Smooth muscle cell (in vitro differentiated cells): ENCODE results near the gene LRP1. TPM values are rescaled to one million over a fixed set of nuclear protein-coding genes. Genes with fewer than 3 reads are reported as not detected.

Experiments used
- DNase-seq: peaks from one replicate; lab custom pipeline; 2025; ENCODE audit not compliant: unreplicated experiment; lab: John Stamatoyannopoulos, UW
- H2AFZ ChIP-seq: fragments of 200-600 bp; sonication (generic); 2 replicates; pipeline ENCODE4 v1.6.0; 2016; ENCODE audit warnings: antibody characterized with exemption, low read depth, mild to moderate bottlenecking
- H3F3A ChIP-seq: fragments of 200-600 bp; sonication (generic); 2 replicates; pipeline ENCODE4 v1.6.0; 2017; ENCODE audit warnings: antibody characterized with exemption, low read depth
- H3K27ac ChIP-seq: fragments of 200-600 bp; sonication (generic); 2 replicates; pipeline ENCODE4 v1.5.1; 2016; ENCODE audit warnings: low read depth, mild to moderate bottlenecking
- H3K27me3 ChIP-seq: fragments of 200-600 bp; sonication (generic); 2 replicates; pipeline ENCODE4 v1.6.1; 2016; ENCODE audit warnings: low read depth, mild to moderate bottlenecking
- H3K36me3 ChIP-seq: fragments of 200-600 bp; sonication (generic); 2 replicates; pipeline ENCODE4 v1.5.1; 2016; ENCODE audit warnings: low read depth
- H3K4me1 ChIP-seq: fragments of 200-600 bp; sonication (generic); 2 replicates; pipeline ENCODE4 v1.5.1; 2016; ENCODE audit warnings: low read depth
- H3K4me2 ChIP-seq: fragments of 200-600 bp; sonication (generic); 2 replicates; pipeline ENCODE4 v1.6.0; 2016; ENCODE audit warnings: mild to moderate bottlenecking
- H3K4me3 ChIP-seq: fragments of 200-600 bp; sonication (generic); 2 replicates; pipeline ENCODE4 v1.5.1; 2016; ENCODE audit warnings: mild to moderate bottlenecking
- H3K79me2 ChIP-seq: fragments of 200-600 bp; sonication (generic); 2 replicates; pipeline ENCODE4 v1.6.0; 2016; ENCODE audit warnings: low read depth, mild to moderate bottlenecking
- H3K9ac ChIP-seq: fragments of 200-600 bp; sonication (generic); 2 replicates; pipeline ENCODE4 v1.6.0; 2016; ENCODE audit warnings: low read depth
- H3K9me3 ChIP-seq: fragments of 200-600 bp; sonication (generic); replicated peaks from 2 replicates; pipeline ENCODE4 v1.5.1; 2016; ENCODE audit warnings: low read depth
- H4K20me1 ChIP-seq: fragments of 200-600 bp; sonication (generic); 2 replicates; pipeline ENCODE4 v1.6.0; 2016; ENCODE audit warnings: low read depth
- CTCF ChIP-seq: fragments of 200-600 bp; sonication (generic); IDR thresholded peaks from 2 replicates; pipeline ENCODE4 v1.5.1; 2017; ENCODE audit warnings: borderline replicate concordance, mild to moderate bottlenecking, antibody characterized with exemption; ENCODE audit not compliant: insufficient read depth, poor library complexity, severe bottlenecking
- WGBS: methylation state at CpG from one replicate; pipeline ENCODE4 v1.1.7; 2016; ENCODE audit warnings: low lambda C conversion rate; 5-methylcytosine and 5-hydroxymethylcytosine counted together
- polyA plus RNA-seq: library from polyadenylated mRNA; unstranded; fragments of >200 nt; fragmentation: Nextera tagmentation; extraction: Ambion mirVana; gene quantifications from 2 replicates; pipeline ENCODE4 v1.2.1, GENCODE V29; 2016
- total RNA-seq: library from RNA; depleted of rRNA; stranded (reverse); fragments of >200 nt; gene quantifications from 2 replicates; pipeline ENCODE4 v1.2.3, GENCODE V29; 2014

Gene LRP1
- total and polyA plus RNA-seq, 2 experiments from 2014 or later: 75.3 to 95.4 TPM

GRCh38 chr12:57204454-57204853, 76.2 kb downstream of the LRP1 start:
- TF ChIP-seq CTCF: no peak
- H3K27ac ChIP-seq: no peak overlapping the region
- H3K36me3 ChIP-seq: no peaks in the 10 kb centered on the region
- no peak overlapping the region for H3K9ac ChIP-seq
- peaks cover 21% of the 10 kb centered on the region for H4K20me1 ChIP-seq
- H3K9me3 ChIP-seq: no peaks in the 10 kb centered on the region
- H3K79me2 ChIP-seq: no peaks in the 10 kb centered on the region
- no peak for DNase-seq
- WGBS: 98% methylated on average over 19 of the region's 19 CpGs
- no peak overlapping the region for H3K4me2 ChIP-seq
- no peaks in the 10 kb centered on the region for H3F3A ChIP-seq
- H3K4me3 ChIP-seq: no peak overlapping the region
- H3K4me1 ChIP-seq: no peaks in the 10 kb centered on the region
- H3K27me3 ChIP-seq: no peaks in the 10 kb centered on the region
- H2AFZ ChIP-seq: no peak overlapping the region

GRCh38 chr12:57205186-57205585, 76.9 kb downstream of the LRP1 start:
- Histone ChIP-seq H3K27ac (no peak overlapping the region), H3K36me3 (no peaks in the 10 kb centered on the region), H3K4me3 (no peak overlapping the region), H3F3A (no peaks in the 10 kb centered on the region), H4K20me1 (peaks cover 27% of the 10 kb centered on the region), H3K9ac (no peak overlapping the region), H3K9me3 (no peaks in the 10 kb centered on the region), H3K79me2 (no peaks in the 10 kb centered on the region), H3K4me1 (no peaks in the 10 kb centered on the region), H2AFZ (no peak overlapping the region), H3K27me3 (no peaks in the 10 kb centered on the region), H3K4me2 (no peak overlapping the region)
- DNase-seq: no peak
- no peak for TF ChIP-seq CTCF
- WGBS: 97% methylated on average over 20 of the region's 26 CpGs

GRCh38 chr12:57205931-57206330, 77.6 kb downstream of the LRP1 start:
- WGBS: 93% methylated on average over 7 of the region's 7 CpGs
- H3K79me2 ChIP-seq: no peaks in the 10 kb centered on the region
- H3K4me1 ChIP-seq: no peaks in the 10 kb centered on the region
- H3F3A ChIP-seq: no peaks in the 10 kb centered on the region
- H2AFZ ChIP-seq: no peak overlapping the region
- H3K27ac ChIP-seq: no peak overlapping the region
- no peaks in the 10 kb centered on the region for H3K9me3 ChIP-seq
- no peaks in the 10 kb centered on the region for H3K36me3 ChIP-seq
- no peak for DNase-seq
- no peaks in the 10 kb centered on the region for H3K27me3 ChIP-seq
- H4K20me1 ChIP-seq: peaks cover 34% of the 10 kb centered on the region
- H3K4me2 ChIP-seq: no peak overlapping the region
- H3K4me3 ChIP-seq: no peak overlapping the region
- TF ChIP-seq CTCF: no peak
- H3K9ac ChIP-seq: no peak overlapping the region
